ENCODE results near the gene ARRB1.
"Not testable (repeated sequence)": the region's sequence is repeated elsewhere in the genome, so short reads cannot be mapped to it uniquely, and the experiment has no call there.

Gene ARRB1

GRCh38 chr11:75344186-75344585 is 7.3 kb downstream of the ARRB1 start:
- DNase-seq (ENCODE audit: low spot score): no peak

- no peak for DNase-seq (ENCODE audit: low spot score)
Observed at GRCh38 chr11:75342966-75343870, 8.2 kb downstream of the ARRB1 start.

GRCh38 chr11:75342231-75342918 is 9.1 kb downstream of the ARRB1 start:
- peak; percentile 71 for DNase-seq (ENCODE audit: low spot score)

GRCh38 chr11:75341612-75342011 is 9.8 kb downstream of the ARRB1 start:
- DNase-seq (ENCODE audit: low spot score): no peak

GRCh38 chr11:75339685-75340409 is 11.6 kb downstream of the ARRB1 start:
- no peak for DNase-seq (ENCODE audit: low spot score)

- no peak for DNase-seq (ENCODE audit: low spot score)
Observed at GRCh38 chr11:75338516-75339208, 12.8 kb downstream of the ARRB1 start.

- no peak for DNase-seq (ENCODE audit: low spot score)
Observed at GRCh38 chr11:75337195-75337654, 14.2 kb downstream of the ARRB1 start.

GRCh38 chr11:75334976-75335375 is 16.5 kb downstream of the ARRB1 start:
- DNase-seq (ENCODE audit: low spot score): no peak

- DNase-seq (ENCODE audit: low spot score): no peak
Observed at GRCh38 chr11:75334402-75334891, 17.0 kb downstream of the ARRB1 start.

- DNase-seq (ENCODE audit: low spot score): no peak
Observed at GRCh38 chr11:75333807-75334140, 17.7 kb downstream of the ARRB1 start.

GRCh38 chr11:75333022-75333806 is 18.2 kb downstream of the ARRB1 start:
- DNase-seq (ENCODE audit: low spot score): no peak

- not testable (repeated sequence) for DNase-seq (ENCODE audit: low spot score)
Observed at GRCh38 chr11:75331761-75332160, 19.7 kb downstream of the ARRB1 start.

GRCh38 chr11:75331304-75331703 is 20.2 kb downstream of the ARRB1 start:
- not testable (repeated sequence) for DNase-seq (ENCODE audit: low spot score)

GRCh38 chr11:75330886-75331285 is 20.6 kb downstream of the ARRB1 start:
- DNase-seq (ENCODE audit: low spot score): not testable (repeated sequence)

- no peak for DNase-seq (ENCODE audit: low spot score)
Observed at GRCh38 chr11:75330291-75330690, 21.2 kb downstream of the ARRB1 start.

- DNase-seq (ENCODE audit: low spot score): peak; percentile 88
Observed at GRCh38 chr11:75328426-75329277, 22.8 kb downstream of the ARRB1 start.

GRCh38 chr11:75326439-75326810 is 25.0 kb downstream of the ARRB1 start:
- no peak for DNase-seq (ENCODE audit: low spot score)

- DNase-seq (ENCODE audit: low spot score): peak; percentile 92
Observed at GRCh38 chr11:75325713-75326438, 25.6 kb downstream of the ARRB1 start.

GRCh38 chr11:75324740-75325139 is 26.7 kb downstream of the ARRB1 start:
- DNase-seq (ENCODE audit: low spot score): no peak

All from Ammon's horn (tissue), 1 donor.